Brain pericyte (primary cell): ENCODE measurements around the gene KCTD21.

Experiments used
- DNase-seq: peaks from one replicate; pipeline ENCODE4 v3.0.0-alpha.2; 2012; ENCODE audit warnings: low read depth, low spot score

The KCTD21 gene

DNA sequence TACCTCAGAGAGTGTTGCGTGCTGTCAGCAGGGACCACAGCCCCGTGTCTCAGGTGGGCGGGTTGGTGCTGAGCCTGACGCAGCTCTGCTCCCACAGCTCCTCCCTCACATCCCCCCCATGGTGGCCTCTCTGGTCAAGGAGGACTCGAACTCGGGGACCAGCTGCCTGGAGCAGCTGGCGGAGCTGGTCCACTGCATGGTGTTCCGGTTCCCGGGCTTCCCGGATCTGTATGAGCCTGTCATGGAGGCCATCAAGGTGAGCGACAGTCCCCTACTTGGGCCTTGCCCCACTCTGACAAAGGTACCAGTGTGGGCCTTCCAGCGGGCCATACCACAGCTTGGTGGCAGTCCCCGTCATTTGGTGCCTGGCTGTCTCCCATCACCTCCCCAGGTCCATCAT lies 12.1 kb upstream of the KCTD21 start:
- no peak for DNase-seq

DNA sequence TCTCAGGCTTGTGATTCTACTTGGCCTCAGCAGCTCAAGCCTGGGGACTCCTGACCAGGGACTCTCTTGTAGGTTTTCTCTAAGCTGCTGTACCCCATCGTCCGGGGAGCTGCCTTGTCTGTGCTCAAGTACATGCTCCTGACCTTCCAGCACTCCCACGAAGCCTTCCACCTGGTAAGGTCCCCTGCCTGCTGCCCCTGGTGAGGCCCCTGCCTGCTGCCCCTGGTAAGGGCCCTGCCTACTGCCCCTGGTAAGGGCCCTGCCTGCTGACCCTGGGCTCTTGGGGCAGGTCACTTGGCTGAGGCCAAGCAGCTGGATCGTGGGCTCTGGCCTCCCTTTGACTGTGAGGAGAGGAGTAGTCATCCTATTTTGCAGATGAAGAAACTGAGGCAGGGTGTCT lies 11.6 kb upstream of the KCTD21 start:
- no peak for DNase-seq

DNA sequence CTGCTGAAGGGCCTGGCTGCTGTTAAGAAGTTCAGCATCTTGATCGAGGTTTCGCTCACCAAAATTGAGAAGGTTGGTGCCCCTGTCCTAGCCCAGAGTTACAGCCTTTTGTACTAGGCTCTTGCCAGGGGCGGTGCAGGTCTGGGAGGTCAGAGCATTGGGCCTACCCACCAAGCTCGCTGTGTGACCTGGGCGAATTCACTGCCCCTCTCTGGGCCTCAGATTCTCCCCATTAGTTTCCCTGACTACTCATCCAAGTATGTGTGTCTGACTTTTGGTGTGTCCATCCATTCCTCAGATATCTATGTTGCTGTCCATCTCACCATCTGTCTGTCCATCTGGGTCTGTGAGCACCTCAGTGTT lies 11.2 kb upstream of the KCTD21 start:
- DNase-seq = no peak

DNA sequence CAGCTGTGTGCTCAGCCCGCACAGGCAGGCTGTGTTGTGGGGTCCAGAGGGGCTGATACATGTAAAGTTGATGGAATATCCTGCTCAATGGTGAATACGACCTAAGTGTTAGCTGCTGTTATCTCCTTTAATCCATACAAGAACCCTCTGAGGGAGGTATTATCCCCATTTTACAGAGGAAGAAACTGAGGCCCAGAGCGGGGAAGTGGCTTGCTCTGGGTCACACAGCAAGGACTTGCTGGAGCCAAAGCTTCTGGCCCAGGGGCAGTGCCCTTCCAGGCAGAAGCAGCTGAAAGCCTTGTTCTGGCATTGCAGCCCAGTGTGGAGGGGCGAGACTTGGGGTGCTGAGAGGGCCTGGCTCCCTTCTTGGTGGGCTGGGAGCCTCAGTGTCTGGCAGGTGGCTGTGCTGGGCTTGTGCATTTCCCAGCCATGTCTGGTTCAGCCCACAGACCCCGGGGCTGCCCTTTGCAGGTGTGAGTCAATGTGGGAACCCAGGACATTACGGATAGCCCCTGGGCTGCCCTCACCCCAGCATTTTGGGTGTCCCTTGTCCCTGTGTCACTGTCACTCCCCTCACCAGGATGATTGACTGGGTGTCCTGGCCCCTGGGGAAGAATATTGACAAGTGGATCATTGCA lies 10.7 kb upstream of the KCTD21 start:
- no peak for DNase-seq

DNA sequence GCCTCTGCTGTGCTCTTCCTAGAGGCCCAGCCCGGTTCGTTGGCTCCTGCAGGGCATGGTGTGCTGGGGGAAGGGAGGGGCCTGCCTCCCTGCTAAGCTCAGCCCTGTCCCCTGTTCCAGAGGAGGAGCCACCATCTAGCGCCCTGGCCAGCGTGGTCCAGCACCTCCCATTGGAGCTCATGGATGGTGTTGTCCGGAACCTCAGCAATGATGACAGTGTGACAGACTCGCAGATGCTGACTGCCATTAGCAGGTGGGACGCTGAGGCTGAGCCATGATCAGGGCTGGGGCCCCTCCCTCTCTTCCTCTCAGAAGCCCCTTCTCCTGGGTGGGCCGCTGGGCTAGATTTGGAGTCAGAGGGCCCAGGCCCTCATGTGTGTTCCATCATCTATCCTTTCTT lies 9.4 kb upstream of the KCTD21 start:
- no peak for DNase-seq

DNA sequence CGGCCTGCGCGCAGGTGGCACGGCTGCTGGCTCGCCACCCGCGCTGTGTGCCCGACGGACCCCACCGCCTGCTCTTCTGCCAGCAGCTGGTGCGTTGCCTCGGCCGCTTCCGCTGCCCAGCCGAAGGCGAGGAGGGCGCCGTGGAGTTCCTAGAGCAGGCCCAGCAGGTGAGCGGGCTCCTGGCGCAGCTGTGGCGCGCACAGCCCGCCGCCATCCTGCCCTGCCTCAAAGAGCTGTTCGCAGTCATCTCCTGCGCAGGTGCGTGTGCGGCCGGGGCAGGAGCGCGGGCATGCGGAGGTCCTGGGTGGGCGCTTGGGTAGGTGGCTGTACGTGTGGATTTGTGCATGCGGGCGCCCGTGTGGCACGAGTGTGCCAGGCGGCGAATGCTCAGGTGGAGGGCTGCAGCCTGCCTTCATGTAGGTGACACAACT lies 8.2 kb upstream of the KCTD21 start:
- DNase-seq = no peak

DNA sequence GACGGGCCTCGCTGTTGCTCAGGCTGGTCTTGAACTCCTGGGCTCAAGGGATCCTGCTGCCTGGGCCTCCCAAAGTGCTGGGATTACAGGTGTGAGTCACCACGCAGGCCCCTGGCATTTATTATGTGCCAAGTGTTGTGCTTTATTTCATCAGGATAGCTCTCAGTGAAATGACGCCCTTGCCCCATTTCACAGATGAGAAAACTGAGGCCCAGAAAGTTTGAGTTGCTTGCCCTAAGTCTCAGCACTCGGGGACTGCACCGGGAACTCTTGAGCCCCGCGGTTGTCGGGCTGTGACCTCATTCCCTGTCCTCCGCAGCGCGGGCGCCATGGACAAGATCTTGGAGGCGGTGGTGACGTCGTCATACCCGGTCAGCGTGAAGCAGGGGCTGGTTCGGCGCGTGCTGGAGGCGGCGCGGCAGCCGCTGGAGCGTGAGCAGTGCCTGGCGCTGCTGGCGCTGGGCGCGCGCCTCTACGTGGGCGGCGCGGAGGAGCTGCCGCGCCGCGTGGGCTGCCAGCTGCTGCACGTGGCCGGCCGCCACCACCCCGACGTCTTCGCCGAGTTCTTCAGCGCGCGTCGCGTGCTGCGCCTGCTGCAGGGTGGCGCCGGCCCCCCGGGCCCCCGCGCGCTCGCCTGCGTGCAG lies 7.6 kb upstream of the KCTD21 start:
- no peak for DNase-seq

DNA sequence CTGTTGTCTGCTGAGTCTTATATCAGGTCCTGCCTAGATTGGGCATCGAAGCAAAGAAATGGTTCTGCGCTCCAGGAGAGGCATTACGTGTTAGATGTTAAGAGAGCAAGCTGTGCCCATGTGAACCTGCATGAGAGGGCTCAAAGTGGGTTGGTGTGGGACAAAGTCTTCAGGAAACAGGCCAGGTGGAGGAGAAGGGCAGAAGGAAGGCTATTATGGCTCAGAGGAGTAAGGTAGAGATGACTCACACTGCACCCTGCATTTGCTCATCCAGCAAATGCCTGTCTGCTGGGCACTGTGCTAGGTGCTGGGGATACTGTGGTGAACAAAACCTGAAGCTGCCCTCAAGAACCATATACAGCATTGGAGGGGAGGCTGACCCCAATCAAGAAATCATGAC lies 6.1 kb upstream of the KCTD21 start:
- DNase-seq = no peak

DNA sequence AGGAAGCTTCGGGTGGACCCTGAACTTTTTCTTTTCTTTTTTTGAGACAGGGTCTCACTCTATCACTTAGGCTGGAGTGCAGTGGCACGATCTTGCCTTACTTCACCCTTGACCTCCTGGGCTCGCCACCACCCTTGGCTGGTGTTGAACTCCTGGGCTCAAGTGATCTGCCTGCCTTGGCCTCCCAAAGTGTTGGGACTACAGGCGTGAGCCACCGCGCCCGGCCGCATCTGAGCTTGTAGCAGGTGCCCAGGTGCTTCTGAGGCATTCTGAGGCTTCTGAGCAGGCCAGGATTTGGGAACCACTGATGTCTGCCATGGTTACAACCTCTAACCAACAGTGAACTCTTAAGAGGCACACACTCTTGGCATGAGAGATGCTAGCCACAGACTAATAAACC lies 5.4 kb upstream of the KCTD21 start:
- DNase-seq = no peak

DNA sequence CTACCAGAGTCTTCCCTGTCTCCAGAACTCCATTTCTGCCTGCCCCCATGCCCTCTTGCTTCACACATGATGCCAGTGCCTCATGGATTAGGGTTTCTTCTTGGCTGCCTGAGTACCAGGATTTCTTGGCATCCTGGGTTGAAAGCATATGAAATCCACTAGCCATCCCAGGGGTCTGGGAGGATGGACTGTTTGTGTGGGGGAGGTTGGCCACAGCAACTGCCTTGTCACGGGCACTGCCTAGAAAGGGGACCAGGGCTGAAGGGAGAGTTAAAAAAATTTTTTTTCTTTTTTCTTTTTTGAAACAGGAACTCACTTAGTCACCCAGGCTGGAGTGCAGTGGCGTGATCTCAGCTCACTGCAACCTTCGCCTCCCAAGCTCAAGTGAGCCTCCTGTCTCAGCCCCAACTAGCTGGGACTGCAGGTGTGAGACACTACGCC lies 4.5 kb upstream of the KCTD21 start:
- DNase-seq = no peak

DNA sequence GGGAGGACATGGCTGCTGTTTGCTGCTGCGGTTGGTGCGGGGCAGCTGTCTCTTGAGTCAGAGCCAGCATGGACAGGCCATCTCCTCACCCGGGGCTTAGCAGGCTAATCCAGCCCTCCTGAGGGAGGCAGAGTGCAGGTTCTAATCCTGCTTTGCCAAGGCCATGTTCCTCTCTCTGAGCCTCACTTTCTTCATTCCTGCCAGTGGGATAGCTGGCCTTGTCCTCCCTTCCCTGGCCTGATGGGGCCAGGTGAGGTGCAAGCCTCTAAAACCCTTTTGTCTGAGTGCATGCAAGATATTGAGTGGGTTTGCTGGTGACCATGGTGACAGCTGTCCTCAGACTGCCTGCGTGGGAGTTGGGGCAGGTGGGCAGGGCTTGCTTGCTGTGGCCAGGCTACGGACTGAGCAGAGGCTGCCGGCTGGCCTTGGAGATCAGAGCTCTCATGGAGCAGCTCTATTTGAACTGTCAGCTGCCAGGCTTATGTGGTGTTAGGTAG lies 3.8 kb upstream of the KCTD21 start:
- no peak for DNase-seq

DNA sequence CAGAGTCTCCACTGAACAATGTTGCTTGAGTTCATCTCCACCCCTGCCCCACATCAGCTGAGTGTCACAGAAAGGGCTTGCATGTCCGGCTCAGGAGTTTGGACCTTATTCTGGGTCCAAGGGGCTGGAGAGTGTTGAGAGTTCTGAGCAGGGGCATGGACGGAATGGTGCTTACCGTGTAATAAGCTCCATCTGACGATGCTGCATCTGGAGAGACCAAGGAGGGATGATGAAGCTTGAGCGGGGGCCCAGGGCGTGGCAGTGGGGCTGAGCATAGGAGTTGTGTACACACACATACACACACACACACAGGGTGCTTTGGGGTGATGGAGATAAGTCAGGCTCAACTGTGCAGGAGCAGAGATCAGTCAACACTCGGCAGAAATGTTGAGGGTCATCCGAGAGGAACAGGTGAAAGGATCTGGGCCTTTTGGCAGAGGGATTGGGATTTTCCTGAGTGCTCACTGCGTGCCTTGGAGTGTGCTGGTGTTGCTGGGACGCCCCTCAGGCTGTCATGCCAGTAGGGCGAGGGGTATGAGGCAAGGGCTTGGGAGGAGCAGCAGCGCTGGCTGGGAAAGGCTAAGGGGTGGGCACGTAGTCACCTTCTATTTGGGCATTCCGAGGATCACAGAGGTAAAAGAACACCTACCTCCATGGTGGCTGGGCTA lies 2.6 kb upstream of the KCTD21 start:
- DNase-seq = no peak

DNA sequence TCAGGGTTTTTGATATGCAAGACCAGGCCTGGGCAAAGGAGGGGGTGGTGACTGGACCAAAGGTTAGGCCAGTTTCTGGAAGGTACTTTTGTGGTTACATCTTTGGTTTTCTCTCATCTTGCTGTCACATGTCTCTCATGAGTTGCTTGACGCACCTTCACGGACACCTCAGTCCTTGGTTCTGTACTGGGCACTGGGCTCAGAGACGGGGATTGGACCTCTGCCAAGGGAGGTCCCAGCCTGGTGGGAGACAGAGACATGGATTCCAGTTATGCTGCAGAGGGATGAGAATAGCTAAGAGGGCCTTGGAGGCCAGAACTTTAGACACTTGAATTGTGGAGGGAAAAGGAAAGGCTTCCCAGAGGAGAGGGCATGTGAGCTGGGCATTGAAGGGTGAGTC lies 1.9 kb upstream of the KCTD21 start:
- DNase-seq = no peak

DNA sequence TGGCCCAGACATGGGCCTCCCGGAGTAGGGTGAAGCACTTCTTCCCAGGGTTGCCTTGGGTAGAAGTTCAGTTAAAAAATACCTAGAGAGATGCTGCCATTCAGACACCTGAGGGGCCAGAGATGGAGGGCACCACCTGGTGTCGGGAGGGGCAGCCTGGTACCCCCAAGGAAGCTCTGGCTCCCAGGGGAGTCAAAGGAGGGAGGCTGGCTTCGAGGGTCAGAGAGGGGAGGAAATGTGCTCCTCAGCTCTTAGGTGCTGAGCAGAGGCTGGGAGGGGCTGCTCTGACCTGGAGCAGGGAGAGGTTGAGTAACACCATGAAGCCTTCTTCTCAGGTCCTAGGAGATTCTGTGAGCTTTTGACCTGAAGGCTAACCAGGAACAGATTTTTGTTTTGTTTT lies 1.4 kb upstream of the KCTD21 start:
- DNase-seq = no peak

DNA sequence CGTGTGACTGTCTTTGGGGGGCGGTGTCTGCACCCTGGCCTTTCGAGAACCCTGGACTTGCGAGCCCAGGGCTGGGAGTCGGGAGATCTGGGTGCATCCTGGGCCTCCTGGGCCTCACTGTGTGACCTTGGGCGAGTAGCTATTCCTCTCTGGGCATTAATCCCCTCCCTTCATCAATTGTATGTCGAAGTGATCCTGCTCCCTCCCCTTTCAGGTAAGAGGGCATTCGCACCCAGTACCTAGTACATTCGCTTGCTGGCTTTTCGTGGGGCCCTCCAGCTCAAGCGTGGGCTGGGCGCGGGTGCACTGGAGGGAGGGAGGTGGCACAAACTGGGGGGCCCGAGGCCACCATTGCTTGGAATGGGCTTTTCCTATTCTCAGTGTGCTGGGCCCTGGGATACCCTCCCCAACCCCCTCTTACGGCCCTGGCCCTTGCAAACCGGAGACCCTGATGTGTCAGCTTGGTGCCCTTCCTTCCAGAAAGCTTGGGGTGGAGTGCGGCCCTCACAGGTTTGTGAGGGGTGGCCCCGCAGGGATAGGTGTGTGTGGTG lies 823 bp upstream of the KCTD21 start:
- no peak for DNase-seq

DNA sequence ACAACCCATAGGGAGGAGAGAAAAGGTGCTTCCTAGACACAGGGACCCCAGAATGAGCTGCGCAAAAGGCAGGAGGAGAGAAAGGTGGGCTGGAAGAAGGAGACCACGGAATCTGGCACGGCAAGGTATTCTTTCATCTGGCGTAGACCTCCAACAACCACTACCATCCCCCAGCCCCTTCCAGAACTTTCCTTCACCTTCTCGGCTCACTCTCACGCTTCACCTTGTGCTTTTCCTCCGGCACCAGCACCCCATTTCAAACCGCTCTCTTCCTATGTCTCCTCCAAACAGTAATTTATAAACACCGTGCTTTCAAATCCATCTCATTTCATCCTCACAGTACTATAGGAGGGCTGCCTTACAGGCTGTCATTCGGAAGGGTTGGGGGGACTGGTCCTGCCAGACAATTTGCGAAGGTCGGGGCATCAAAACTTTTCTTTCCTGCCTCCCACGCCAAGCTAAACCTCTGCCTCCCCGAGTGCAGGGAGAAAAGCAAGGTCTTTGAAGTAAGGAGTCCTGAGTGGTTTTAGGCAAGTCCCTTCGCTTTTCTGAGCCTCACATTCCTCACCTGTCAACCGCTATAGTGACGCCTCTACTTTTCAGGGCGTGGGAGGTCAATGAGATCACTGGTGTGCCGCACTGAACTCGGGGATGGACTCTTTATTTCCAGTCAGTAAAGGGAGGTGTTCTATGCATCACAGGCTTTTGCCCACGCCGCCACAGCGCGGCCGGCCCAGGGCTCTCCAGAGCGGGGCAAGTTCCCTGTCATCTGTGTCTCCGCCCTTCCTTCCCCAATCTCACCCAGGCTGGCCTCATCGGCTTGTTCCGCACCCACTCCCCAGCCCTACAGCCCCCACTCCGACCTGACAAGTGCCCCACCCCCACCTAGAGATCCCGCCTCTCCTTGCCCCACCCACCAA lies 800 bp downstream of the KCTD21 start:
- DNase-seq = no peak

DNA sequence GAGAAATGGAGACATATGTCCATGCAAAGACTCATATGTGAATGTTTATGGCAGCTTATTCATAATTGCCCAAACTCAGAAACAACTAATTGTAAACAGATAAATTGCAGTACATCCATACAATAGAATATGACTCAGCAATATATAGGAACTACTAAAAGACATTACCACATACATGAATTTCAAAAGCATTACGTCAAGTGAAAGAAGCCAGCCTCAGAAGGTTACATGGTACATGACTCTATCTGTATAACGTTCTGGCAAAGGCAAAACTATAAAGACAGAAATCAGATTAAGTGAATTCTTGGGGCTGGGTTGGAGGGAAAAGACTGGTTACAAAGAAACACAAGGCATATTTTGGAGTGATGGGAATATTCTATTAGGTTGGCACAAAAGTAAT lies 7.2 kb downstream of the KCTD21 start:
- DNase-seq = no peak

DNA sequence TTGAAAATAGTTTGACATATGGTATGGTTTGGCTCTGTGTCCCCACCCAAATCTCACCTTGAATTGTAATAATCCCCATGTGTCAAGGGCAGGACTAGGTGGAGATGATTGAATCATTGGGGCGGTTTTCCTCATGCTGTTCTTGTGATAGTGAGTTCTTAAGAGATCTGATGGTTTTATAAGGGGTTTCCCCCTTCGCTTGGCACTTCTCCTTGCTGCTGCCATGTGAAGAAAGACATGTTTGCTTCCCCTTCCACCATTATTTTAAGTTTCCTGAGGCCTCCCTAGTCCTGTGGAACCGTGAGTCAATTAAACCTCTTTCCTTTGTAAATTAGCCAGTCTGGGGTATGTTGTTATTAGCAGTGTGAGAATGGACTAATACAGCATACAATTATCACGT lies 7.7 kb downstream of the KCTD21 start:
- no peak for DNase-seq

DNA sequence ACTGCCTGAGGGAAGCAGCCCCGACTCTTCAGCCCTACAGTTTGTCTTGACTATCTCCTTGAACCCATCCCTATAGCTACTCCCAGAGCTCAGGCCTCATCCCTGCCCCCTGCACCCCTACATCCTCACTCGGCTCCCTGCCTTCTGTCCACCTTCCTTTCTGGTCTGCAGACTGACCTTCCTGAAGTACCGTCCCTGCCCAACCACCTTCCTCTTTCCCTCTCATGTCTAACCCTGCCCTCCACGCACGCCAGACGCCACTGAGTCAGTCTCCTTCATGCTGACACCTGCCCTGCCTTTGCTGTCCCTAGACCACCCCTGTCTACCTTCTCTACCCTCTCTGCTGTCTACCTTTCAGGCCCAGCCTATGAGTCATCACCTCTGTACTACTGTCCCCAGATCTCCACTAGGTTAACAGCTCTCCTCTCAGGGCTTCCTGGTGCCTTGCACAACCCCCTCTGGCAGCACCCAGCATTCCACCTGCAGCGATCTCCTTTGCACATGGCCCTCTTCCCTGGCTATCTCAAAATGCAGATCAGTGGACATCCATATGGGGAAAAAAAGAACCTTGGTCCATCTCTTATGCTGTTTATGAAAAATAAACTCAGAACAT lies 8.9 kb downstream of the KCTD21 start:
- DNase-seq = no peak

DNA sequence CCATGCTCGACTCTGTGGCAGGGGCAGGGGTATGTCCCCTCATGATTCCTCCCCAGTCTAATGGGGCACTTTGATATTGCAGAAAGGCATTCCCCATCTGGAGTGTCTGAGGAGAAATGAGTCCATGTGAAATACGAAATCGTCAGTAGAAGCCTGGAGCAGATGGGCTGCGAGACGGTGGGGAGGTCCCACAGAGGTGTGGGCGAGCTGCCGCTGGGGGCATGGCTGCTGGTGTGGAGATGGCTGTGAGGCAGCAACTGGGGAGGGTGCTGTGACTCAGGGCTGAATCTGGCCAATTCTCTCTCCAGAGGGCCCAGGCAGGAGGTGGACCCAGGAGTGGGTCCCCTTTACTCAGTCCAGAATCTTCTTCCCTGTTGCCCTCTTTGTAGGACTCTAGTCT lies 11.2 kb downstream of the KCTD21 start:
- DNase-seq = no peak

DNA sequence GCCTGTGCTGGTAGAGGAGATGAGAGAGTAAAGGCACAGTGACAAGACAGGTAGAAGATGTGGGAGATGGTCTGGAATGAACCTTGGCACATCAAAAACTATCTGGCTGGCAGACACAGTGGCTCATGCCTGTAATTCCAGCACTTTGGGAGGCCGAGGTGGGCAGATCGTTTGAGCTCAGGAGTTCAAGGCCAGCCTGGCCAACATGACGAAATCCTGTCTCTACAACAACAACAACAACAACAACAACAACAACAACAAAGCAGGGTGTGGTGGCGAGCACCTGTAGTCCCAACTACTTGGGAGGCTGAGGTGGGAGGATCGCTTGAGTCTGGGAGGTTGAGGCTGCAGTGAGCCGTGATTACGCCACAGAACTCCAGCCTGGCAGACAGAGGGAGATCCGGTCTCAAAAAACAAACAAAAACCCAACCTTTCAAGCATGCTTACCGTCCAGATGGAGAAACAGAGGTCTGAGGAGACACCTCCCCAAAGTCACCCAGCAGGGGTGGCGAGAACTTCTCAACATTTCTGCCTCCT lies 11.8 kb downstream of the KCTD21 start:
- DNase-seq = no peak
